NCI-H1092 treated with DMSO at 0.1 percent for 48 hours (cell line): ENCODE measurements around the gene FRYL.
"Not testable (repeated sequence)": the region's sequence is repeated elsewhere in the genome, so short reads cannot be mapped to it uniquely, and the experiment has no call there.

Experiments used
- DNase-seq: peaks from one replicate; lab custom pipeline; 2025; lab: John Stamatoyannopoulos, UW

Gene FRYL

DNA sequence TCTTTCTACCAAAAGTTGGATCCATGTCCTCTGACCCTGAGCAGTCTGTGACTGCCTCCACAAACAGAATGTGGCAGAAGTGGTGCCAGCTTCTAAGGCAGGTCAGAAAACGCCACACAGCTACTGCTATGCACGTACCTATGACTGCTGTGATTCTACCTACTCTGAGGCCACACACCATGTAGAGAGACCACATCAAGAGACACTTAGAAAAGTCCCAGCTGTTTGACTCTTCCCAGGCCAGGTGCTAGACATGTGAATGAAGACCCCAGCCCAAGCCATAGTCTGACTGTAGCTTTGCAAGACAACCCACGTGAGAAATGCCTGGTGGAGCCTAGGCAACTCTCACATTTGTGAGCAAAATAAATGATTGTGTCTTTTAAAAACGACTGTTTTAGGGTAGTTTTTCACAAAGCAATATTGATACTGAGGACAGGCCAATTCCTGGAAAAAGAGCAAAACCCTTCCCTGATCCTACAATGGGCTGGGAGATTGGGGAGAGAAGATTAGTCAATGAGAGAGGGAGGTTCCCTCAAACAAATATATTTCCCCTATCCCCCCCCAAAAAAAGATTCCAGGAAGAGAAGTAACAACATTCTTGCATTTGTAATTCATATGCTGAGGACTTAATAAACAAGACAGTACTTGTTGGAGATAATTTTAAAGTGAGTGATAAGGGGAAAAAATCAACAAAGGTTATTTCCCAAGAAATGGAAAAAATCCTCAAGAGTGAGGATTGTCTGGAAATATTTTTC lies 33.3 kb downstream of the FRYL start:
- no peak for DNase-seq

DNA sequence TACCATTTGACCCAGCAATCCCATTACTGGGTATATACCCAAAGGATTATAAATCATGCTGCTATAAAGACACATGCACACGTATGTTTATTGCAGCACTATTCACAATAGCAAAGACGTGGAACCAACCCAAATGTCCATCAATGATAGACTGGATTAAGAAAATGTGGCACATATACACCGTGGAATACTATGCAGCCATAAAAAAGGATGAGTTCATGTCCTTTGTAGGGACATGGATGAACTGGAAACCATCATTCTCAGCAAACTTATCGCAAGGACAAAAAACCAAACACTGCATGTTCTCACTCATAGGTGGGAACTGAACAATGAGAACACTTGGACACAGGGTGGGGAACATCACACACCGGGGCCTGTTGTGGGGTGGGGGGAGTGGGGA lies 34.9 kb downstream of the FRYL start:
- DNase-seq, result not testable (repeated sequence)

DNA sequence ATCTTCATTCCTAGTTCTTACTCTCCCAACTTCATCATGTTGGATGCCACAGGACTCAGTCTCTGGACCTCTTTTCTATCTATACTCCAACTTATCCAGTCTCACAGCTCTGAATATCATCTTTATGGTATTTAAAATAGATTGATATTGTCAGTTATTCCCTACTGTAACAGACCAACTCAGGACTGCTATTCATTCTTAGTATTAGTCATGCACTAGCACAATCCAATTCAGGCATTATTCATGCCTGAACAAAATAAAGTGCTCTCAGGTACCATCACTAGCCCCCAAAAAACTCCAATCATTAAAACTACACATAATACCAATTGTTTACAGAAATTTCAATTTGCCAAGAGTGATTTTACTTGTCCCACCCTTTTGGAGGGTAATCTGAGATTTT lies 37.7 kb downstream of the FRYL start:
- no peak for DNase-seq

DNA sequence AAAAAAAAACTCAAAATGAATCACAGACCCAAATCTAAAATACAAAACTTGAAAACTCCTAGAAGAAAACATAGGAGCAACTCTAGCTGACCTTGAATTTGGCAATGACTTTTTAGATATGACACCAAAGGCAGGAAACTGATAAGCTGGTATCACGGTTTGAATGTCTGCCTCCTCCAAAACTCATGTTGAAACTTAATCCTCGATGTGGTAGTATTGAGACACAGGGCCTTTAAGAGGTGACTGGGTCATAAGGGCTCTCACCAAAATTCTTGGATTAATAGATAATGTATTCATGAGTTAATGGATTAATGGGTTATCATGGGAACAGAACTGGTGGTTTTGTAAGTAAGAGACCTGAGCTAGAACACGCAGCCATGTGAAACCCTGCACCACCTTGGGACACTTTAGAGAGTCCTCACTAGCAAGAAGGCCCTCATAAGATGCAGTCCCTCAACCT lies 40.5 kb downstream of the FRYL start:
- no peak for DNase-seq

DNA sequence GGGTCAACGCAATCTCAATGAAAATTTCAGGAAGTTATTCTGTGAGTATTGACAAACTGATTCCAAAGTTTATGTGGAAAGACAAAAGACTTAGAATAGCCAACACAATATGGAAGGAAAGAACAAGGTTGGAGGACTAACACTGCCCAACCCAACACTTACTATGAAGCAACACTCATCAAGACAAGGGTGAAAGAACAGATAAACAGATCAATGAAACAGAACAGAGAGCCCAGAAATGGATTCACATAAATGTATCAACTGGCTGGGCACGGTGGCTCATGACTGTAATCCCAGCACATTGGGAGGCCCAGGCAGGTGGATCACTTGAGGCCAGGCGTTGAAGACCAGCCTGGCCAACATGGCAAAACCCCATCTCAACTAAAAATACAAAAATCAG lies 41.2 kb downstream of the FRYL start:
- no peak for DNase-seq

DNA sequence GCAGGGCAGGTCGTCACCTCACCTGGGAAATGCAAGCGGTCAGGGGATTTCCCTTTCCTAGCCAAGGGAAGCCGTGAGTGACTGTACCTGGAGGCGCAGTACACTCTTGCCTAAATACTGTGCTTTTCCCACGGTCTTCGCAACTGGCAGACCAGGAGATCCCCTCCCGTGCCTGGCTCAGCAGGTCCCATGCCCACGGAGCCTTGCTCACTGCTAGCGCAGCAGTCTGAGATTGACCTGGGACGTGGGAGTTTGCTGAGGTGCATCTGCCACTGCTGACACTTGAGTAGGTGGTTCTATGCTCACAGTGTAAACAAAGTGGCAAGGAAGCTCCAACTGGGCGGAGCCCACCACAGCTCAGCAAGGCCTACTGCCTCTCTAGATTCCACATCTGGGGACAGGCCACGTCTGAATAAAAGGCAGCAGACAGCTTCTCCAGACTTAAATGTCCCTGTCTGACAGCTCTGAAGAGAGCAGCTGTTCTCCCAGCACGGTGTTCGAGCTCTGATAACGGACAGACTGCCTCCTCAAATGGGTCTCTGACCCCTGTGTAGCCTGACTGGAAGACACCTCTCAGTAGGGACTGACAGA lies 51.1 kb downstream of the FRYL start:
- DNase-seq, result not testable (repeated sequence)

DNA sequence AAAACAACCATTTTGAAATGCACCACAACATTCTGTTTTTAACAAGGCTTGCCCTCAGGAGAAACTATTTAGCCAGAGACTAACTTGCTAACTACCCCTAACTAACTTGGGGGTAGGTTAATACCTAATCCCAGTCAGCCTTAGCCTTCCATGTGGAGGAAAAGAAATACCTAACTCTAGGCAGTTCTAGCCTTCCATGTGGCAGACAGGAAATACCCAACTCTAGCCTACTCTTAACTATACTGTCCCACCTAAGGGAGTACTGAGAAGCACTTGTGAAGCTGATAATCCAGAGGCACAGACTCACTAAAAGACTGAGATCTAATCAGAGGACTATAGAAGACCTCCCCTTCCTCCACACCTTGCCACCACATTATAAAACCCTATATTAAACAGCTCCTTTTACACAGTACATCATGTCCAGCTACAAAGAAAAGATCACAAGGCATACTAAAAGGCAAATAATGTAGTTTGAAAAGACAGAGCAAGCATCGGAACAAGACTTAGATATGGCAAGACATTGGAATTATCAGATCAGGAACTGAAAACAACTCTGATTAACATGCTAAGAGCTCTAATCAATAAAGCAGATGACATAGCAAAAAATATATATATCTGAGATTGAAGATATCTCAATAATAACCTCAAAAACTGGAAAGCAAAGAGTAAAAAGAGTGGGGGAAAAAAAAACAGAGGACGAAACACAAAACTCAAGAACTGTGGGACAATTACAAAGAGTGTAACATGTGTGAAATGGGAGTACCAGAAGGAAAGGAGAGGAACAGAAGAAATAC lies 52.2 kb downstream of the FRYL start:
- DNase-seq, result no peak

DNA sequence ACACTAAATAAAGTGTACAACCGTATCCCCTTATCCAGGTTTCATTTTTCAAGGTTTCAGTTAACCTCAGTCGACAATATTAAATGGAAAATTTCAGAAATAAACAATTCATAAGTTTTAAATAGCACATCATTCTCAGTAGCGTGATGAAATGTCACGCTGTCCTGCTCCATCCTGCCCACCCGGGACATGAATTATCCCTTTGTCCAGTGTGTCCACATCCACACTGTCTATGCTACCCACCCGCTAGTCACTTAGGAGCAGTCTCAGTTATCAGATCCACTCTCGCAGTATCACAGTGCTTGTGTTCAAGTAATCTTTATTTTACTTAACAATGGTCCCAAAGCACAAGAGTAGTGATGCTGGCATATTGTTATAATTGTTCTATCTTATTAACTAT lies 54.7 kb downstream of the FRYL start:
- no peak for DNase-seq

DNA sequence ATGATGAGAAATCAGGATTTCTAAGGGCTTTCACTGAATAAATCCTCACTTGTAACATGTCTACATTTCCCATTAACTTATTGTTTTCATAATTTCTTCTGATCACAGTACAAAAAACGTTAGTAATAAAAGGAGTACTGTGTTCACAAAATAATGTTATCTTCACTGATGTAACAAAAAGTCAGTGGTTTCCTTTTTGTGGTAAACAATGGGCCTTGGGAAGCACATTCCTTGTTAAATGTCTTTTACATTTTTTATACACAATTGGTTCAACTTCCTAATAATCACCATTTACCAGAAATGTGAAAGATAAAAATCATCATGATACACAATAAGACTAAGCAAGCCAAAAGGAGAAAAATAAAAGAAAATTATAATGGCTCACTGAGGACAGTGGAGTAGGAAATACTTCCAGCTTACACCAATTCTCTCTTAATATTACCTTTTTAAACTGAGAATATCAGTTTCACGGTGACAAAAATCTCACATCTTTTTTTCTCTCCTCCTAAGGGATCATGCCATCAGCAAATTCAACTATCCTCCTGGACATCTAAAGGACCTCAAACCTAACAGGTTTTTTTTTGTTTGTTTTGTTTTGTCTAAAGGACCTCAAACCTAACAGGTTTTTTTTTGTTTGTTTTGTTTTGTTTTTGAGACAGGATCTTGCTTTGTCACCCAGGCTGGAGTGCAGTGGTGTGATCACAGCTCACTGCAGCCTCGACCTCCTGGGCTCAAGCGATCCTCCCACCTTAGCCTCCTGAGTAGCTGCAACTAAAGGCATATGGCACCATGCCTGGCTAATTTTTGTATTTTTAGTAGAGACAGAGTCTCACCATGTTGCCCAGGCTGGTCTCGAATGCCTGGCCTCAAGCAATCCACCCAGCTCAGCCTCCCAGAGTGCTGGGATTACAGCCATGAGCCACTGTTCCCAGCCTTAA lies 57.3 kb downstream of the FRYL start:
- no peak for DNase-seq

DNA sequence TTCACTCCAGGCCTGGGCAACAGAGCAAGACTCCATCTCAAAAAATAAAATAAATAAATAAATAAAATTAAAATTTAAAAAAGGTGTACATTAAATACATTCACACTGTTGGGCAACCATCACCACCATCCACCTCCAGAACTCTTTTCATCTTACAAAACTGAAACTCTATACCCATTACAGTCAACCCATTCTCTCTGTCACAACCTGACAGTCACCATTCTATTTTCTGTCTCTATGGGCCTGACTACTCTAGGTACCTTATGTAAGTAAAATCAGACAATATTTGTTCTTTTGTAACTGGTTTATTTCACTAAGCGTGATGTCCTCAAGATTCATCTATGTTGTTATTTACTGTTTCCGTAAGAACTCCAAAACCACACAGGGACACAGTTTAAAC lies 59.6 kb downstream of the FRYL start:
- no peak for DNase-seq

DNA sequence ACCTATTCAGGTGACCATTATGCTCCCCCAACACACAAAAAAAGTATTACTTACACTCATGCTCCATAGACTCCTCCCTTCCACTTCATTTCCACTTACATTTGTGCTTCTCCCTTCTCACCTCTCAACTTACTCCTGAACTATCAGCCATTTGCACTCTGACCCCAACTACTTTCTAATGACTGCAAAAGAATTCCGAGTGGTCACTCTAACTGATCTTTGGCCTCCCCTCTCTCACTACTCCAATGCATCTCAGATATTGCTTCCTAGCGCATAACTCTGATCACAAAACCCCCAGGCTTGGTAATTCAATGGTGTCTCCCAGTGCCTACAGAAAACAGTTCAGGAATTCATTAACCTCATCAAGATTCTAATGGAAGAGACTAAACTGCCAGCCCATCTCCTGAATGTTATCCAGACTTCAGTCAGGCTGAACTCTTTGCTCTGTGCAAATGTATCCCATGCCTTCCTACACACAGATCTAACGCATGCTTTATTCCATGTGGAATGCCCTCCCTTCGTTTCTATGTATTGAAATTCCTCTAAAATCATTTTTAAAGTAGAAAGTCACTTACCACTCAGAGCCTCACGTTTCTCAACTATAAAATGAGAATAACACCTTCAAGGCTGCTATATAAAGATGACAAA lies 61.1 kb downstream of the FRYL start:
- no peak for DNase-seq

DNA sequence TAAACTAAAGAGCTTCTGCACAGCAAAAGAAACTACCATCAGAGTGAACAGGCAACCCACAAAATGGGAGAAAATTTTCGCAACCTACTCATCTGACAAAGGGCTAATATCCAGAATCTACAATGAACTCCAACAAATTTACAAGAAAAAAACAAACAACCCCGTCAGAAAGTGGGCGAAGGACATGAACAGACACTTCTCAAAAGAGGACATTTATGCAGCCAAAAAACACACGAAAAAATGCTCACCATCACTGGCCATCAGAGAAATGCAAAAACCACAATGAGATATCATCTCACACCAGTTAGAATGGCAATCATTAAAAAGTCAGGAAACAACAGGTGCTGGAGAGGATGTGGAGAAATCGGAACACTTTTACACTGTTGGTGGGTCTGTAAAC lies 63.8 kb downstream of the FRYL start:
- DNase-seq, result not testable (repeated sequence)

DNA sequence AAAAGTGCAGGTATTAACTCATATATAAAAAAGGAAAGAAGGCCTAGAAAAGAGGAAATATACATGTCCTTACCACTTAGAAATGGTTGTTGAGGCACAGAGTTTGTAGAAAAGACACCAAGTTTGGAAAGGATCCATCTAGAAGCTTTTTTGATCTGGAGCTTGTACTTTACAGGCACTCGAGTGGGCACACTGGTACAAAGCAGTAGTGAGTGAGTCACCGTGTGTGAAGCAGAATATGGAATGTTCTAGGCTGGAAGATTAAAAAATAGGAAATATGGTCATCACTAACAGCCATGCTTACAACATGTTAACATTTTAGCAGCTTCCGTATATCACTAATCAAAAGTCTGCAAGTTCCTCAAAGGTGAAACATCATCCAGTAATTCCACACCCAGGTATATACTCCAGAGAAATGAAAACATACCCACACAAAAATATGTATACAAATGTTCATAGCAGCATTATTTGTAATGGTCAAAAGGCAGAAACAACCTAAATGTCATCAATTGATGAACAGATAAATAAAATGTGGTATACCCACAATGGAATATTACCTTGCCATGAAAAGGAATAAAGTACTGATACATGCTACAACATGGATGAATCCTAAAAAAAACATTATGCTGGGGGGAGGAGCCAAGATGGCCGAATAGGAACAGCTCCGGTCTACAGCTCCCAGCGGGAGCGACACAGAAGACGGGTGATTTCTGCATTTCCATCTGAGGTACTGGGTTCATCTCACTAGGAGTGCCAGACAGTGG lies 69.5 kb downstream of the FRYL start:
- DNase-seq, result no peak

DNA sequence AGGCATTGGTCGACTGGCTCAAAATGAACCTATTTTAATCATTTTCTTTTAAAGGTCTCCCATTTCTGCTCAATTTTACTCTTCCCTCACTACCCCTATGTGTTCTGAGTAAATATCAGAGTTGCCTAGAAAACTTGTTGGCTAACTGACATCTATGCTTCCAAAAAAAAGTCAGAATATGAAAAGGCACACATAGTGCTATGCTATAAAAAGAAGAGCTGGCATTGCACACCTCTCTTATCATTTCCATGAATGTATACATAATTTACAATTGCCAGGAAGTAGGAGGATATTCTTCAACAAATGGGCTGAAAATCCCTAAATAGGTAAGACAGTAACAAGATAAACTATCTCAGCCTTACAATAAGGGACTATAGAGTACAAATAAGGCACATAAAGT lies 70.2 kb downstream of the FRYL start:
- DNase-seq, result no peak

DNA sequence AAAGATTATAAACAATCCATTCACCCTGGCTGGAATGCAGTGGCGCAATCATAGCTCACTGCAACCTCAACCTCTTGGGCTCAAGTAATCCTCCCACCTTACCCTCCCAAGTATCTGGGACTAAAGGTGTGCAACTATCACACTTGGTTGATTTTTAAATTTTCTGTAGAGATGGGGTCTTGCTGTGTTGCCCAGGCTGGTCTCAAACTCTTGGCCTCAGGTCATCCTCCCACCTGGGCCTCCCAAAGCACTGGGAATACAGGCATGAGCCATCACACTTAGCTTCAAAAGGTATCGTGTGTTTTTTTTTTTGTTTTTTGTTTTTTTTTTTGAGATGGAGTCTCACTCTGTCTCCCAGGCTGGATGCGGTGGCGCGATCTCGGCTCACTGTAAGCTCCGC lies 71.5 kb downstream of the FRYL start:
- DNase-seq, result no peak

DNA sequence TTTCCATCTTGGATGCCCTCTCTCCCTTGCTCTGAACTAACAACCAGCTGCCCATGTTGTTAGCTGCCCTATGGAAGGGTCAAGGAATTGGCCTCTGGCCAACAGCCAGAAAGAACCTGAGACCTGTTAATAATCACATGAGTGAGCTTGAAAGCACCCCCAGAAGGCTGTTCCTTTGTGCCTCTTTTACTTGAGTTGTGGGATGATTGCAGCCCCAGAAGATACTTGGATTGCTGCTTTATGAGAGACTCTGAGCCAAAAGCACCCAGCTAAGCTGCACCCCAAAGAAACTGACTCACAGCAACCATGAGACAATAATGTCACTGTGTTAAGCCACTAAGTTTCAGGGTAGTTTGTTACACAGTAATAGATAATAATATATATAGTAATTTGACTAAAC lies 73.3 kb downstream of the FRYL start:
- DNase-seq, result no peak

DNA sequence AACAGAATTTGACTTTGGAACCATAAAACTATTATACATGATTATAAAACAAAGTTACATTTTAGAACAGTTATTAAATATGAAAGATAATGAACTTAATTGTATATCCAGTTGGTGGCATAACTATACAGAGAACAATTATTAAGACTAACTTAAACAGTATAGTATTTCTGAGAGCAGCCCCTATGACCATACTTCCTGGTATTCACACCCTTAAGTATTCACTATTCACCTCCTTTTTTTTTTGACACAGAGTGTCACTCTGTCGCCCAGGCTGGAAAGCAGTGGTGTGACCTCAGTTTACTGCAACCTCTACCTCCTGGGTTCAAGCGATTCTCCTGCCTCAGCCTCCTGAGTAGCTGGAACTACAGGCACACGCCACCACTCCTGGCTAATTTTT lies 74.5 kb downstream of the FRYL start:
- no peak for DNase-seq

DNA sequence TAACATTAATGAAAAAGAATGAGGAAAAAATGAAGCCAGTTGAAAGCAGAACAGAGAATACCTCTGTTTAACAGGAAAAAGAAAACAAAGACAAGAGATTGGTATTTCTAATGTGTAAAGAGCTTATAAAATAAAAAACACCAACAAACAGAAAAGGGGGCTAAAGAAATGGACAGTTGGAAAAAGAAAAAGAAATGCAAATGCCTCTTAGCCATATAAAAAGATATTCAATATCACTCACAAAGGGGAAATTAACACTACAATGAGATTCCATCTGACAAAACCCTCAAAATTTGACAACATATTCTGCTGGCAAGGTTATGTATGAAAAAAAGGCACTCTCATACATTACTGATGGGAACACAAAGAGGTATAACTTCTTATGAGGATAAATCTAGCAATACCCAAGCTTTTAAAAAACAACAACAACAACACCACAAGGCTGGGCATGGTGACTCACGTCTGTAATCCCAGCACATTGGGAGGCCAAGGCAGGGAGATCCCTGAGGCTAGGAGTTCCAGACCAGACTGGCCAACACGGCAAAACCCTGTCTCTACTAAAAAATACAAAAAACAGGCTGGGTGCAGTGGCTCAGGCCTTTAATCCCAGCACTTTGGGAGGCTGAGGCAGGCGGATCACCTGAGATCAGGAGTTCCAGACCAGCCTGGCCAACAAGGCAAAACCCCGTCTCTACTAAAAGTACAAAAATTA lies 75.8 kb downstream of the FRYL start:
- no peak for DNase-seq

DNA sequence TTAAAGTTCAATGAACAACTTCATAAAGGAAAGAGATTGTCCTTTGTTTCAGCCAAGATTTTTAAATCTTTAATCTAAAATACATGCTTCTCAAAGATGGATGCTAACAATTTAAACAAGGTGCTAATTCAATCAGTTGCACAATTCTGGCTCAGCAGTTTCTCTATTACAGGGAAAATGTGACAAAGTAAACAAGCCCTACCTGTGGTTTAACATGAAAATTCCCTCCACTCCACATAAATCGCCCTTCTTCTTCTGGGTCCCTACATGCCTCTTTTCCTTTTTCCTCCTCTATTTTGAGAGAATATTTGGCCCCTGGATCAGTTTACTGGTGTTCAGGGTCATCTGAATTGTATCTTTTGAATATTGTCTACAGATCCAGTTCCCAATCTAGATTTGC lies 80.6 kb downstream of the FRYL start:
- DNase-seq, result no peak
